RWPE2 (cell line): ENCODE results near the gene SRP9.
"Not testable (repeated sequence)": the region's sequence is repeated elsewhere in the genome, so short reads cannot be mapped to it uniquely, and the experiment has no call there.

Experiments
- ATAC-seq: fragments of 200-7000 bp; cut with Tn5 transposase; 3 replicates; pipeline ENCODE4 v1.9.1; 2021; ENCODE audit warnings: low read depth
- DNase-seq: peaks from one replicate; pipeline ENCODE4 v3.0.0-alpha.2; 2020; ENCODE audit warnings: low spot score
- H3K27ac ChIP-seq: fragments of 450-650 bp; 2 replicates; pipeline ENCODE4 v1.5.1; 2017; ENCODE audit warnings: mild to moderate bottlenecking; ENCODE audit not compliant: poor library complexity, severe bottlenecking
- H3K27me3 ChIP-seq: fragments of 250-450 bp; sonication (Bioruptor Pico); 2 replicates; pipeline ENCODE4 v1.5.1; 2021; ENCODE audit warnings: mild to moderate bottlenecking, moderate library complexity; ENCODE audit not compliant: insufficient read depth, poor library complexity, severe bottlenecking
- H3K36me3 ChIP-seq: fragments of 250-450 bp; sonication (Bioruptor Pico); 2 replicates; pipeline ENCODE4 v1.5.1; 2020; ENCODE audit warnings: low read depth, mild to moderate bottlenecking, moderate library complexity
- H3K4me1 ChIP-seq: fragments of 250-450 bp; sonication (Bioruptor Pico); 2 replicates; pipeline ENCODE4 v1.5.1; 2021; ENCODE audit warnings: mild to moderate bottlenecking, moderate library complexity; ENCODE audit not compliant: insufficient read depth, poor library complexity, severe bottlenecking
- H3K4me3 ChIP-seq: fragments of 250-450 bp; sonication (Bioruptor Pico); 2 replicates; pipeline ENCODE4 v1.5.1; 2021; ENCODE audit warnings: mild to moderate bottlenecking, moderate library complexity; ENCODE audit not compliant: severe bottlenecking
- H3K9me3 ChIP-seq: fragments of 250-450 bp; sonication (Bioruptor Pico); 2 replicates; pipeline ENCODE4 v1.5.1; 2021; ENCODE audit warnings: mild to moderate bottlenecking, moderate library complexity; ENCODE audit not compliant: severe bottlenecking
- TF ChIP-seq, protein P1 (sequence below): fragments of 450-650 bp; IDR thresholded peaks from one replicate; pipeline ENCODE4 v1.5.1; 2017; ENCODE audit warnings: mild to moderate bottlenecking, moderate library complexity; ENCODE audit not compliant: poor library complexity, severe bottlenecking

Gene SRP9

DNA sequence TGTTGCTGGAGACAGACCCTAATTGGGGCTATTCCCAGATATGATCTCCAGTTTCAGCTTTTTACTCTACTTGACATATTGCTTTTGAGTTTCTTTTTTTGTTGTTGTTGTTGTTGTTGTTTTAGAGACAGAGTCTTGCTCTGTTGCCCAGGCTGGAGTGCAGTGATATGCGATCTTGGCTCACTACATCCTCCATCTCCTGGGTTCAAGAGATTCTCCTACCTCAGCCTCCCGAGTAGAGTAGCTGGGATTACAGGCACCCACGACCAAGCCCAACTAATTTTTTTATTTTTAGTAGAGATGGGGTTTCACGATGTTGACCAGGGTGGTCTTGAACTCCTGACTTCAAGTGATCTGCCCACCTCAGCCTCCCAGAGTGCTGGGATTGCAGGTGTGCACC is 1.3 kb upstream of the SRP9 start:
- TF ChIP-seq, protein P1, sequence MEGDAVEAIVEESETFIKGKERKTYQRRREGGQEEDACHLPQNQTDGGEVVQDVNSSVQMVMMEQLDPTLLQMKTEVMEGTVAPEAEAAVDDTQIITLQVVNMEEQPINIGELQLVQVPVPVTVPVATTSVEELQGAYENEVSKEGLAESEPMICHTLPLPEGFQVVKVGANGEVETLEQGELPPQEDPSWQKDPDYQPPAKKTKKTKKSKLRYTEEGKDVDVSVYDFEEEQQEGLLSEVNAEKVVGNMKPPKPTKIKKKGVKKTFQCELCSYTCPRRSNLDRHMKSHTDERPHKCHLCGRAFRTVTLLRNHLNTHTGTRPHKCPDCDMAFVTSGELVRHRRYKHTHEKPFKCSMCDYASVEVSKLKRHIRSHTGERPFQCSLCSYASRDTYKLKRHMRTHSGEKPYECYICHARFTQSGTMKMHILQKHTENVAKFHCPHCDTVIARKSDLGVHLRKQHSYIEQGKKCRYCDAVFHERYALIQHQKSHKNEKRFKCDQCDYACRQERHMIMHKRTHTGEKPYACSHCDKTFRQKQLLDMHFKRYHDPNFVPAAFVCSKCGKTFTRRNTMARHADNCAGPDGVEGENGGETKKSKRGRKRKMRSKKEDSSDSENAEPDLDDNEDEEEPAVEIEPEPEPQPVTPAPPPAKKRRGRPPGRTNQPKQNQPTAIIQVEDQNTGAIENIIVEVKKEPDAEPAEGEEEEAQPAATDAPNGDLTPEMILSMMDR, result no peak
- DNase-seq (no peak), ATAC-seq (no peak)
- Histone ChIP-seq H3K27ac (no peak overlapping the region), H3K36me3 (peaks cover 18% of the 10 kb centered on the region; the same call in 1 of the 2 replicates), H3K4me3 (no peak overlapping the region), H3K4me1 (peaks cover 6% of the 10 kb centered on the region), H3K27me3 (no peaks in the 10 kb centered on the region), H3K9me3 (no peaks in the 10 kb centered on the region)

DNA sequence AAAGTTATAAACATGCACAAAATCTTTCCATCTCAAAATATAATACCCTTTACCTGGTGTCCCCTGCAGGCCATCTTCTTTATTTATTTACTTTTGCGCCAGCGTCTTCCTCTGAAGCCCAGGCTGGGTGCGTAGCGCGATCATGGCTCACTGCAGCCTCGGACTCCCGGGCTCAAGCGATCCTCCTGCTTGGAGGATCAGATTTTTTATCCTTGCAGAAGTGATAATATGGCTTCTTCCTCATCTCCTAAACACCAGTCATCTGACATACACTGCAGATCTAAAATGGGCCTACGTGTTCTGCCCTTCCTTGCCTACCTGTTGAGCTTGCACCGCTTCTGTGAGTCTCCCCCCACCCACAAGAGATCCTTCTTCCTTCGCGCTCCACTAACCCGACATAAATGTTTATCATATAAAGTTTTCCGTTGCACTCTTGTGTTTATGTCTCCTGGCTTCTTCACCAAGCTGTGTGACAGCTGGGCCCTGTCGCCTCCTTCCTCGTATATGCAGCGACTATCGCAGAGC is 506 bp upstream of the SRP9 start:
- no peaks in the 10 kb centered on the region for H3K9me3 ChIP-seq
- ATAC-seq, result peak; percentile 7; the same call in 2 of the 3 replicates
- no peak for DNase-seq
- peaks cover 4% of the 10 kb centered on the region for H3K4me1 ChIP-seq
- no peaks in the 10 kb centered on the region for H3K27me3 ChIP-seq
- peak overlapping the region; percentile 62 for H3K4me3 ChIP-seq
- TF ChIP-seq, protein P1, result no peak
- H3K36me3 ChIP-seq, result peaks cover 22% of the 10 kb centered on the region
- peak overlapping the region; percentile 87 for H3K27ac ChIP-seq

DNA sequence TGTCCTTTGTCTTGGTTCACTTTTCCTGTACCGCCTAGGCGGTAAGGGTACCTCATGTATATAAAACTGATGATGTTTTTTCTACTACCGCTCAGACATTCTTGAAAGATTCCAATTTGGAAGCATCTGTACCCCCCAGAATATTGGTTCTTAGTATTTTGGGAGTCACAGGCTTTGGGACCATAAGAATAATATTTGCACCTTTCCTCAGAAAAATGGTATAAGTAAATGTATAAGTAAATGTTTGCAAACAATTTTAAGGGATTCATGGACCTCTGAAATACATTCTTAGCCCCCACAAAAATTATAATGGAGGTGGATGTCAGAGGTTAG is 677 bp downstream of the SRP9 start:
- ATAC-seq (no peak), DNase-seq (no peak)
- peaks cover 34% of the 10 kb centered on the region for H3K36me3 ChIP-seq
- H3K9me3 ChIP-seq, result no peaks in the 10 kb centered on the region
- H3K27me3 ChIP-seq, result no peaks in the 10 kb centered on the region
- H3K4me3 ChIP-seq, result peak overlapping the region; percentile 62
- peaks cover 4% of the 10 kb centered on the region for H3K4me1 ChIP-seq
- H3K27ac ChIP-seq, result peak overlapping the region; percentile 87
- TF ChIP-seq, protein P1, result no peak

DNA sequence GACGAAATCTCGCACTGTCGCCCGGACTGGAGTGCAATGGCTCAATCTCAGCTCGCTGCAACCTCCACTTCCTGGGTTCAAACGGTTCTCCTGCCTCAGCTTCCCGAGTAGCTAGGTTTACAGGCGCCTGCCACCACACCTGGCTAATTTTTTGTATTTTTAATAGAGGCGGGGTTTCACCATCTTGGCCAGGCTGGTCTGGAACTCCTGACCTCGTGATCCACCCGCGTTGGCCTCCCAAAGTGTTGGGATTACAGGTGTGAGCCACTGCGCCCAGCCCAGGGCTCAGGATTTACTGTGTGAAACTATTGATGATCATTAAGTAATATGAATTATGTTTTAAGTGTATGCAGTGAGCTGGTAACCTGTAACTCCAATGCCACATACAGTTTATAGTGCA is 1.5 kb downstream of the SRP9 start:
- H3K9me3 ChIP-seq, ATAC-seq, H3K4me1 ChIP-seq, DNase-seq, H3K27me3 ChIP-seq, H3K27ac ChIP-seq: not testable (repeated sequence)
- H3K4me3 ChIP-seq, result peak overlapping the region; percentile 62
- H3K36me3 ChIP-seq, result peaks cover 39% of the 10 kb centered on the region

DNA sequence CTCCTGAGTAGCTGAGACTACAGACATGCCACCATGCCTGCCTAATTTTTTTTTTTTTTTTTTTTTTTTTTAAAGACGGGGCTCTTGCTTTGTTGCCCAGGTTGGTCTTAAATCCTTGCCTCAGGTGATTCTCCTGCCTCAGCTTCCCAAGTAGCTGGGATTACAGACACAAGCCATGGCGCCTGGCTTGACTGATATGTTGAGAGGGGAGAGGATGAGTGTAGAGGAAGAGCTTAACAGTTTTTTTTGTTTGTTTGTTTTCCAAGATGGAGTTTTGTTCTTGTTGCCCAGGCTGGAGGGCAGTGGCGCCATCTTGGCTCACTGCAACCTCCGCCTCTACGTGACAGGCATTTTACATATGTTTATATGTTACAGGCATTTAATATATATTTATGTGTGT is 2.5 kb downstream of the SRP9 start:
- no peak overlapping the region for H3K4me3 ChIP-seq
- no peaks in the 10 kb centered on the region for H3K27me3 ChIP-seq
- H3K36me3 ChIP-seq, result peaks cover 45% of the 10 kb centered on the region
- H3K4me1 ChIP-seq, result peaks cover 4% of the 10 kb centered on the region
- H3K9me3 ChIP-seq, result no peaks in the 10 kb centered on the region
- TF ChIP-seq, protein P1, result no peak
- ATAC-seq (no peak), DNase-seq (no peak)
- H3K27ac ChIP-seq, result no peak overlapping the region
